HUDEP-2 (cell line): Measurements from ENCODE around the gene FOXI1.

Source experiments
- DNase-seq, 76 experiments: peaks; one replicate each; lab custom pipeline; 2025; ENCODE audit not compliant: unreplicated experiment in 76 of 76; lab: John Stamatoyannopoulos, UW

The FOXI1 gene

GRCh38 chr5:170120576-170120975, 14.9 kb downstream of the FOXI1 start:
- no peak for DNase-seq

GRCh38 chr5:170121321-170121720, 15.6 kb downstream of the FOXI1 start:
- DNase-seq: no peak

GRCh38 chr5:170126061-170126460, 20.4 kb downstream of the FOXI1 start:
- DNase-seq: no peak

- no peak for DNase-seq
These were observed 20.9 kb downstream of the FOXI1 start for GRCh38 chr5:170126626-170127025.

GRCh38 chr5:170131235-170131634, 25.5 kb downstream of the FOXI1 start:
- no peak for DNase-seq

- DNase-seq: no peak
These were observed 26.7 kb downstream of the FOXI1 start for GRCh38 chr5:170132269-170132975.

GRCh38 chr5:170132976-170133448, 27.3 kb downstream of the FOXI1 start:
- no peak for DNase-seq

GRCh38 chr5:170135796-170136490, 30.2 kb downstream of the FOXI1 start:
- no peak for DNase-seq

GRCh38 chr5:170136506-170136905, 30.8 kb downstream of the FOXI1 start:
- no peak for DNase-seq

GRCh38 chr5:170137694-170138214, 32.1 kb downstream of the FOXI1 start:
- no peak for DNase-seq

GRCh38 chr5:170138273-170138672, 32.6 kb downstream of the FOXI1 start:
- DNase-seq: no peak

GRCh38 chr5:170139786-170140335, 34.2 kb downstream of the FOXI1 start:
- no peak for DNase-seq

- peak in 6 of 76 experiments; percentile 6 to 26 (median 20) for DNase-seq
These were observed 35.5 kb downstream of the FOXI1 start for GRCh38 chr5:170141196-170141595.

- DNase-seq: no peak
These were observed 35.9 kb downstream of the FOXI1 start for GRCh38 chr5:170141636-170142035.

GRCh38 chr5:170142196-170142595, 36.5 kb downstream of the FOXI1 start:
- DNase-seq: no peak

GRCh38 chr5:170143091-170143490, 37.4 kb downstream of the FOXI1 start:
- no peak for DNase-seq

- DNase-seq: no peak
These were observed 38.0 kb downstream of the FOXI1 start for GRCh38 chr5:170143710-170144109.

- DNase-seq: no peak
These were observed 38.8 kb downstream of the FOXI1 start for GRCh38 chr5:170144286-170145023.

- no peak for DNase-seq
These were observed 39.8 kb downstream of the FOXI1 start for GRCh38 chr5:170145462-170145861.

GRCh38 chr5:170147051-170147752, 41.5 kb downstream of the FOXI1 start:
- DNase-seq: no peak
